Mesothelial cell of epicardium (in vitro differentiated cells): ENCODE data around the gene ZRANB1. TPM values are rescaled to one million over a fixed set of nuclear protein-coding genes. Genes with fewer than 3 reads are reported as not detected.
A peak's percentile ranks its signal among the peaks of the same experiment; 100 is the strongest.
"Not testable (repeated sequence)": the region's sequence is repeated elsewhere in the genome, so short reads cannot be mapped to it uniquely, and the experiment has no call there.

ENCODE experiments used
- DNase-seq, 2 experiments: peaks; one replicate each; pipeline ENCODE4 v3.0.0; 2021; ENCODE audit warnings: low spot score in 2 of 2; ENCODE audit not compliant: unreplicated experiment in 2 of 2
- H3K27ac Mint-ChIP-seq: 2 replicates; pipeline ENCODE4 v1.8.0; 2021; ENCODE audit warnings: mixed read lengths
- H3K27me3 Mint-ChIP-seq: 2 replicates; pipeline ENCODE4 v1.8.0; 2021; ENCODE audit warnings: low read depth, mixed read lengths
- H3K36me3 Mint-ChIP-seq: 2 replicates; pipeline ENCODE4 v1.8.0; 2021; ENCODE audit warnings: mixed read lengths
- H3K4me1 Mint-ChIP-seq: 2 replicates; pipeline ENCODE4 v1.8.0; 2021; ENCODE audit warnings: mixed read lengths
- H3K4me3 Mint-ChIP-seq: 2 replicates; pipeline ENCODE4 v1.8.0; 2021; ENCODE audit warnings: mild to moderate bottlenecking, moderate library complexity, mixed read lengths
- H3K9me3 Mint-ChIP-seq: 2 replicates; pipeline ENCODE4 v1.8.0; 2021; ENCODE audit warnings: mixed read lengths
- total RNA-seq: library from RNA; stranded (reverse); gene quantifications from 3 replicates; pipeline ENCODE4 v1.2.1, GENCODE V29; 2021
- TF ChIP-seq, protein P1 (sequence below): fragments of 200-600 bp; sonication (generic); IDR thresholded peaks from one replicate; pipeline ENCODE4 v1.5.0; 2021; ENCODE audit warnings: antibody characterized with exemption; ENCODE audit not compliant: unreplicated experiment

The ZRANB1 gene
- total RNA-seq, 1 donor from 2014 or later, result 30.8 TPM

GRCh38 chr10:124985162-124985561 is 43.2 kb downstream of the ZRANB1 start:
- H3K36me3 Mint-ChIP-seq, result peaks cover 42% of the 10 kb centered on the region
- H3K4me1 Mint-ChIP-seq, result peaks cover 4% of the 10 kb centered on the region
- DNase-seq, result no peak
- TF ChIP-seq, protein P1, sequence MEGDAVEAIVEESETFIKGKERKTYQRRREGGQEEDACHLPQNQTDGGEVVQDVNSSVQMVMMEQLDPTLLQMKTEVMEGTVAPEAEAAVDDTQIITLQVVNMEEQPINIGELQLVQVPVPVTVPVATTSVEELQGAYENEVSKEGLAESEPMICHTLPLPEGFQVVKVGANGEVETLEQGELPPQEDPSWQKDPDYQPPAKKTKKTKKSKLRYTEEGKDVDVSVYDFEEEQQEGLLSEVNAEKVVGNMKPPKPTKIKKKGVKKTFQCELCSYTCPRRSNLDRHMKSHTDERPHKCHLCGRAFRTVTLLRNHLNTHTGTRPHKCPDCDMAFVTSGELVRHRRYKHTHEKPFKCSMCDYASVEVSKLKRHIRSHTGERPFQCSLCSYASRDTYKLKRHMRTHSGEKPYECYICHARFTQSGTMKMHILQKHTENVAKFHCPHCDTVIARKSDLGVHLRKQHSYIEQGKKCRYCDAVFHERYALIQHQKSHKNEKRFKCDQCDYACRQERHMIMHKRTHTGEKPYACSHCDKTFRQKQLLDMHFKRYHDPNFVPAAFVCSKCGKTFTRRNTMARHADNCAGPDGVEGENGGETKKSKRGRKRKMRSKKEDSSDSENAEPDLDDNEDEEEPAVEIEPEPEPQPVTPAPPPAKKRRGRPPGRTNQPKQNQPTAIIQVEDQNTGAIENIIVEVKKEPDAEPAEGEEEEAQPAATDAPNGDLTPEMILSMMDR, result no peak
- no peak overlapping the region for H3K27ac Mint-ChIP-seq
- no peaks in the 10 kb centered on the region for H3K9me3 Mint-ChIP-seq
- no peaks in the 10 kb centered on the region for H3K27me3 Mint-ChIP-seq
- no peak overlapping the region for H3K4me3 Mint-ChIP-seq

- no peak overlapping the region for H3K27ac Mint-ChIP-seq
- TF ChIP-seq, protein P1, result no peak
- no peak overlapping the region for H3K4me3 Mint-ChIP-seq
- H3K36me3 Mint-ChIP-seq, result peaks cover 46% of the 10 kb centered on the region
- DNase-seq, result no peak
- peaks cover 4% of the 10 kb centered on the region for H3K4me1 Mint-ChIP-seq
- H3K27me3 Mint-ChIP-seq, result no peaks in the 10 kb centered on the region
- no peaks in the 10 kb centered on the region for H3K9me3 Mint-ChIP-seq
These were observed 45.9 kb downstream of the ZRANB1 start for GRCh38 chr10:124987788-124988187.

- peaks cover 50% of the 10 kb centered on the region for H3K36me3 Mint-ChIP-seq
- DNase-seq, H3K27ac Mint-ChIP-seq, H3K4me1 Mint-ChIP-seq, H3K27me3 Mint-ChIP-seq, H3K9me3 Mint-ChIP-seq, H3K4me3 Mint-ChIP-seq: not testable (repeated sequence)
These were observed 46.8 kb downstream of the ZRANB1 start for GRCh38 chr10:124988753-124989152.

DNA sequence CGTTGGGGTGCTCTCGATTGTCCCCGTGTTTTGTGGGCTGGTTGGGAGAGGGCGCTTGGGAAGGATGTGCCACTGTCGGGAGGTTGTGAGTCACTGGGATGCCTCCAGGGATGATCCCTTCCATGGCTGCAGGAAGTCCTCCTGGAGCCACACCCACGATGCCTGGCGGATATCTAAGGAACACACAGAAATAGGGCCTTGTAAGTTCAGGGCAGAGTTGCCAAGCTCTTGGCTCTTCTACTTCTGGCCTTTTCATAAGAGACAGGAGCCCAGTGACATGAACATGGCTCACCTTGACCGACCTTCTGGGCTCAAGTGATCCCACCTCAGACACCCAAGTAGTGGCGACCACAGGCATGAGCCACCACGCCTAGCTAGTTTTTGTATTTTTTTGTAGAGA is 47.6 kb downstream of the ZRANB1 start:
- DNase-seq, result no peak
- peak overlapping the region; percentile 36 for H3K27ac Mint-ChIP-seq
- no peaks in the 10 kb centered on the region for H3K27me3 Mint-ChIP-seq
- no peak overlapping the region for H3K4me3 Mint-ChIP-seq
- no peaks in the 10 kb centered on the region for H3K4me1 Mint-ChIP-seq
- TF ChIP-seq, protein P1, result no peak
- no peaks in the 10 kb centered on the region for H3K9me3 Mint-ChIP-seq
- peaks cover 56% of the 10 kb centered on the region for H3K36me3 Mint-ChIP-seq

DNA sequence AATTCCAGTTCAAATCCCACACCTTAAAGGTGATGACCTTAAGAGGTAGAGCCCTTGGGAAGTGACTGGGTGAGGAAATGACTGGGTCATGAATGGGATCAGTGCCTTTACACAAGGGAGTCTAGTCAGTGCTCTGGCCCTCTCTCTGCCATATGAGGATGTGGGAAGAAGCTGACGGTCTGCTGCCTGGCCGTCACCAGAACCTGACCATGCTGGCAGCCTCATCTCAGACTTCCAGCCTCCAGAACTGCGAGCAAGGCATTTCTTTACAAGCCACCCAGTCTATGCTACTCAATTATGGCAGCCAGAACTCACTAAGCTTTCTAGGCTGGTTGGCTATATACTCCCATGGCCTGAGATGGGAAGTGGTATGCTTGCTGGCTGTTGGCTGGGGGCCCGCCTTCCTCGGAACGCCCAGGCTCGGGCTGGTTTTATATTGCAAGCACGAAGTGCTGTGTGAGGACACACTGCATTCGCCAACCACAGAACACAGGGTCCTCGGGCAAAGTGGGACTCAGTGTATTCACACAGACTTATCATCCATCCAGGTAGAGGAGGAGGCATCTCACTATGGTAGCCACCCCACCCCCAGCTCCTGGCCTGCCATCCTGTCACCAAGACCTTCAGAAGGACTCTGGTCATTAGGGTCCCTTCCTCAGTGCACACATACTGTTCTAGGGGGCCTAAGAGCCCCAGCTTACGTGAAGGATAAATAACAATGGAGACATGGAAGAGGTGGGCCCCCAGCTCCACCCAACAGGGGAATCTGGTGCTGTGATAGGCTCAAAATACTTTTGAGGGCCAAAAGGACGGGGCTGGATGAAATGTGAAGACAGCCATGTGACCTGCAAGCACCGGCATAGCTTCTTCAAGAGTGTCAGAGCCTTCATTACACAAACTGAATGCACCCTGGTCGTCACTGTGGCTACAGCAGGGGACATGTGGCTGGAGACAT is 49.0 kb downstream of the ZRANB1 start:
- no peak overlapping the region for H3K4me3 Mint-ChIP-seq

GRCh38 chr10:124991835-124992234 is 49.9 kb downstream of the ZRANB1 start:
- no peaks in the 10 kb centered on the region for H3K4me1 Mint-ChIP-seq
- TF ChIP-seq, protein P1, result no peak
- no peak for DNase-seq
- no peaks in the 10 kb centered on the region for H3K27me3 Mint-ChIP-seq
- peaks cover 59% of the 10 kb centered on the region for H3K36me3 Mint-ChIP-seq
- H3K27ac Mint-ChIP-seq, result no peak overlapping the region
- no peak overlapping the region for H3K4me3 Mint-ChIP-seq
- no peaks in the 10 kb centered on the region for H3K9me3 Mint-ChIP-seq

More for the DNA sequence above, 49.0 kb downstream of the ZRANB1 start:
- no peaks in the 10 kb centered on the region for H3K27me3 Mint-ChIP-seq
- TF ChIP-seq, protein P1, result no peak
- no peaks in the 10 kb centered on the region for H3K4me1 Mint-ChIP-seq
- H3K36me3 Mint-ChIP-seq, result peaks cover 61% of the 10 kb centered on the region
- no peak overlapping the region for H3K27ac Mint-ChIP-seq
- H3K9me3 Mint-ChIP-seq, result no peaks in the 10 kb centered on the region
- DNase-seq, result no peak
